AG09309 (cell line): ENCODE results near the gene KDM2B.

Experiments used
- DNase-seq: peaks from one replicate; pipeline ENCODE4 v3.0.0-alpha.2; 2010; ENCODE audit warnings: low read depth
- H3K4me3 ChIP-seq: 2 replicates; pipeline ENCODE4 v1.5.1; 2011; ENCODE audit warnings: mild to moderate bottlenecking, low read depth, low read length, moderate library complexity; ENCODE audit not compliant: control insufficient read depth
- TF ChIP-seq, protein P1 (sequence below): IDR thresholded peaks from 2 replicates; pipeline ENCODE4 v1.5.1; 2011; ENCODE audit warnings: mild to moderate bottlenecking, low read depth, low read length, inconsistent platforms; ENCODE audit not compliant: insufficient read depth, control insufficient read depth; ENCODE audit errors: missing control alignments

KDM2B gene

DNA sequence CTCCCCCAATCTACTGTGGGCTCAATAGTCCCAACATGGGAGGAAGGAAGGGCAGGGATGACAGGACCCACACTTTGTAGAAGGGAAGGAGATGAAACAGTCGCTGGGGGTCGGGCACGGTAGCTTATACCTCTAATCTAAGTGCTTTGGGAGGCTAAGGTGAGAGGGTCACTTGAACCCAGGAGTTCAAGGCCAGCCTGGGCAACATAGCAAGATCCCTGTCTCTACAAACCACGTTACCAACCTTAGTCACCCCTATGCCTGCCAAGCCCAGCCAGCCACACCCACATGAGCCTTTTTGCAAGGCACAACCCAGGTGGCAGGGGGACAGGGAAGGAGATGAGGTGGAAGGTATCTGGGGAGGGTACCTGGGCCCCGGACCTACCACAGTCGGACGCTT is 31.7 kb downstream of the KDM2B start:
- no peak overlapping the region for H3K4me3 ChIP-seq
- DNase-seq, result no peak
- TF ChIP-seq, protein P1, sequence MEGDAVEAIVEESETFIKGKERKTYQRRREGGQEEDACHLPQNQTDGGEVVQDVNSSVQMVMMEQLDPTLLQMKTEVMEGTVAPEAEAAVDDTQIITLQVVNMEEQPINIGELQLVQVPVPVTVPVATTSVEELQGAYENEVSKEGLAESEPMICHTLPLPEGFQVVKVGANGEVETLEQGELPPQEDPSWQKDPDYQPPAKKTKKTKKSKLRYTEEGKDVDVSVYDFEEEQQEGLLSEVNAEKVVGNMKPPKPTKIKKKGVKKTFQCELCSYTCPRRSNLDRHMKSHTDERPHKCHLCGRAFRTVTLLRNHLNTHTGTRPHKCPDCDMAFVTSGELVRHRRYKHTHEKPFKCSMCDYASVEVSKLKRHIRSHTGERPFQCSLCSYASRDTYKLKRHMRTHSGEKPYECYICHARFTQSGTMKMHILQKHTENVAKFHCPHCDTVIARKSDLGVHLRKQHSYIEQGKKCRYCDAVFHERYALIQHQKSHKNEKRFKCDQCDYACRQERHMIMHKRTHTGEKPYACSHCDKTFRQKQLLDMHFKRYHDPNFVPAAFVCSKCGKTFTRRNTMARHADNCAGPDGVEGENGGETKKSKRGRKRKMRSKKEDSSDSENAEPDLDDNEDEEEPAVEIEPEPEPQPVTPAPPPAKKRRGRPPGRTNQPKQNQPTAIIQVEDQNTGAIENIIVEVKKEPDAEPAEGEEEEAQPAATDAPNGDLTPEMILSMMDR, result no peak

DNA sequence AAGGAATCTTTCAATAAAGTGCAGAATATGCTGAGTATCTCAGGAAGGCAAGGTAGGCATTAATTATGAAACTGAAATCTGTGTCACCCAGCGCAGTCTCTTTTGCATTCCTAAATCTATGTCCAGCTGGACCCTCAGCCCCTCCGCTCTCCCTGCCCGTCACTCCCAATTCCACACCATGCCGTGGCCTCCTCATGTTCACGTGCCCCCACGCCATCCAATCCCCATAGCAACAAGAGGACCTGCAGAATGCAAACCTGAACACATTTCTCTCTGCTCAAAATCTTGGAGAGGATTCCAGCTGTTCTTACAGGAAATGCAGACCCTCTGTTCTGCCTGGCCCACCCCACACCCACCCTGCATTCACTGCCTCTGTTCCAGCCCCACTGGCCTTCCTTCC is 35.3 kb downstream of the KDM2B start:
- DNase-seq, result no peak
- no peak overlapping the region for H3K4me3 ChIP-seq
- TF ChIP-seq, protein P1, result no peak

DNA sequence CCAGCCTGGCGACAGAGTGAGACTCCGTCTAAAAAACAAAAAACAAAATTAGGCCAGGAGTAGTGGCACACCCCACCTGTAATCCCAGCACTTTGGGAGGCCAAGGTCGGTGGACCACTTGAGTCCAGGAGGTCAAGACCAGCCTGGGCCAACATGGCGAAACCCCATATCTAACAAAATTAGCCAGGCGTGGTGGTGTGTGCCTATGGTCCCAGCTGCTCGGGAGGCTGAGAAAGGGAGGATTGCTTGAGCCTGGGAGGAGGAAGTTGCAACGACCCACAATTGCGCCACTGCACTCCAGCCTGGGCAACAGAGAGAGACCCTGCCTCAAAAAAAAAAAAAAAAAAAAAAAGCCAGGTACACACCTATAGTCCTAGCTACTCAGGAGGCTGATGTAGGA is 37.0 kb downstream of the KDM2B start:
- H3K4me3 ChIP-seq, result no peak overlapping the region
- no peak for DNase-seq
- TF ChIP-seq, protein P1, result no peak

DNA sequence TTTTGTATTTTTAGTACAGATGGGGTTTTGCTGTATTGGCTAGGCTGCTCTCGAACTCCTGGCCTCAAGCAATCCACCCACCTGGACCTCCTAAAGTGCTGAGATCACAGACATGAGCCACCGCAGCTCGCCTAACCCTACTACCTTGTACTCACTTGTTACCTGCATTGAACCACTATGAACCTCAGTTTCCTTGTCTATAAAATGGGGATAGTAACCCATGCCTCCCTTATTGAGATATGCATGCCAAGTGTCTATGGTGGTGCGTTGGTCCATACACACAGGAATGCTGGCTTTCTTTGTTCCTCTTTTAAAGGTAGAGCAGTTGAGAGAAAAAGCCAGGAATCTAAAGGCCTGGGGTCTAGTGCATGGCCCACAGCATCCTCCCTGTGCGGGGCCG is 40.9 kb downstream of the KDM2B start:
- TF ChIP-seq, protein P1, result no peak
- no peak for DNase-seq
- no peak overlapping the region for H3K4me3 ChIP-seq

DNA sequence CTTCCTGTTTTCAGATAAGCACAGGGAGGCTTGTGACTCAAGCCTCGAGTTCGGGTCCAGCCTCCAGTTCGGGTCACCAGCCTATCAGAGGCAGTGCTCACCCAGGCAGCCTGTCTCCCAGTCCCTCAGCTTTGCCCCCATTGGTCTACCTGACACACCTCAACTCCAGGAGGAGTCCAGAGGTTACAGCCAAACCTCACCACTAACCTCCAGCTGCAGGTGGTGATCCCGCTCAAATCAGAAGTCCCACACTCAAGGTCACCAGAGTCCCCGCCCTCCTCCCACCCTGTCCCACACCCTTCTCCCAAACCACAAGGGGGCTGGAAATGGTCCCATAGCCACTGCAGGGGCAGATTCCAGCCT is 42.1 kb downstream of the KDM2B start:
- DNase-seq, result no peak
- no peak overlapping the region for H3K4me3 ChIP-seq

DNA sequence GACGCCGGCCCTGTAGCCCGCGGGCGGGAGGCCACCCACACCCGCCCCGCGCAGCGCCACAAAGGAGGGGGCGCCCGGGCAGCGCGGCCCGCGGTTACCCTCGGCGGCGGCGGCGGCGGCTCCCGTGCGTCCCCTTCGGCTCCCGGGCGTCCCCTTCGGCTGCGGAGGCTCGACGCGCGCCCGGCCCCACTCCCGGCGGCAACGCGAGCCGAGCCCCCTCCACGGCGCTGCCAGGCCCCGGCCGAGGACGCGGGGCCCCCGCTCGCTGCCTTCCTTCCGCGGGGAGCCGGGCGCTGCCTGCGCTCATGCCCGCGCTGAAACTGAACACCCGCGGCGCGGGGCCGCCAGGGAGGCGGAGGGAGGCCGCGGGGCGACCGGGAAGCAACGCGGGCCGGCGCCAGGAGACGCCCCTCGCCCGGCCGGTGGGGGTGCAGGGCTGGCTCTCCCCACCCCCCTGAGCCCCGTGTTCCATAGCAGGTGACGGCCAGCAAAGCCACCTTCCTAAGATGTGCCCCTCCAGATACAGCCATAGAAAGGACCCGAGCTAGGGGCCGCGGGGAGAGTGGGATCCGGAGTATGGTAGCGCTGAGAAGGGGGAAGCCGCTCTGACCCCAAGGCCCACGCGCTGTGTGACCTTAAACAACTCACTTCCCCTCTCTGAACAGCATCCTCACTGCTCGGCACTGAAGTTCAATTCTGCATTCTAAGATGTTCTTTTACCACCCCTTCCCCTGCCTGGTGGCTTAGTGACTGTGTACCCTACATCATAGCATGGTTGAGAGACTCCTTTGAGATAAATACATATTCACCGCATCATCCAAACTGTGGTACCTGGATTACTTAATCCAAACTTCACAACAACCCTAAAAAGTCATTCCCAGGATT is 42.8 kb downstream of the KDM2B start:
- TF ChIP-seq, protein P1, result no peak
- no peak for DNase-seq
- peak overlapping the region; percentile 50 for H3K4me3 ChIP-seq

More for the DNA sequence above, 42.1 kb downstream of the KDM2B start:
- TF ChIP-seq, protein P1, result no peak
